Measurements from ENCODE around the gene TSPAN9.

Gene TSPAN9

DNA sequence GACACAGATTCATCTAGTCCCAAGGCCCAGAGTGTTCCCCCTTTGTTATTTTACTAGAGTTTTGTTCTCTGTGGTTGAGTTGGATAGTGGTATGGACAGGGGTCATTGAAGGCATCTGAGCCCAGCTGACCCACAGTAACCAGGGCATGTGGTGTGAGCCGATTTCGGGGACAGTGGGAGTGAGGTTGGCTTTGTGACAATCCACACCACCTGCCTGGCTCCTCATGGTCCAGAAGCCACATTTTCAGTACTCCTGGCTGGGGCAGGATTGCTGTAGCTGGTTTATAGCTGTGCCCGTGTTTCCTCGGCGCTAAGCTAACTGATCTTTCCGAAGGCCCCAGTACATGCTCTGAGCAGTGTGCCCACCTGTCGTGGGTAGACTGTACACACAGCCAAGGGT lies 116.0 kb downstream of the TSPAN9 start:
- no peak for DNase-seq

DNA sequence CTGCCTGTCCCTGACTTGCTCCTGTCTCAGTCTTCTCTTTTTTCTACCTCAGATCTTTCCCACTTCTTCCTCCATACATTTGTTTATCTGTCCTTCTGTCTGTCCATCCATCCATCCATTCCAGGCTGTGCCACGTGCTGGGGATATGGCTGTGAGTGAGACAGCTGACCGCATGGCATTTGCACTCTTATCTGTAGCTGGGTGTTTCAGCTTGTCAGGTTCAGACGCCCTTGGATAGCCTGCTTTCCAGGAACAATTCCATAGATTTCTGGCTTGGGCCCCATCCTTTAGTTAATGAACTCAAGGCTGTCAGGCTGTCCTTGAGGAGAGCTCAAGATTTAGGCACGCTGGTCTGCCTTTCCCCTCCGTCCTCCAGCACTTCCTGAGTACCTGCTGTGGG lies 116.6 kb downstream of the TSPAN9 start:
- no peak for DNase-seq

DNA sequence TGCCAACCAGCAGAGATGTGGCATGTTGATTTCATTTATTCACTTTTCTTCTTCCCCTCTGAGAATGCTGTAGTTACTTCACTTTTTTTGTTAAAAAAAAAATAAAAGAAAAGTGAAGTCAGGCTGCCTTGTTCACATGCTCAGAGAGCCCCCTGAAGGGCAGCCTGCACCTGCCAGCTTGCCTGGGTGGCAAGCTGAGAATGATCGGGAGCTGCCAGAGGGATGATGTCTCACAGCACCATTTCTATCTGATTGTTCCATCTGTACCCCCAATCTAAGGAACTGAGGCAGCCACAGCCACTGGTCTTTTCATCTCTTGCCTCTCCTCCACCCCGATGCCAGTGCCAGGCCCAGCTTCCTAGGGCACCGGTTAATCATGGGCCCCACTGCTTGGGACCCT lies 118.2 kb downstream of the TSPAN9 start:
- DNase-seq = no peak

DNA sequence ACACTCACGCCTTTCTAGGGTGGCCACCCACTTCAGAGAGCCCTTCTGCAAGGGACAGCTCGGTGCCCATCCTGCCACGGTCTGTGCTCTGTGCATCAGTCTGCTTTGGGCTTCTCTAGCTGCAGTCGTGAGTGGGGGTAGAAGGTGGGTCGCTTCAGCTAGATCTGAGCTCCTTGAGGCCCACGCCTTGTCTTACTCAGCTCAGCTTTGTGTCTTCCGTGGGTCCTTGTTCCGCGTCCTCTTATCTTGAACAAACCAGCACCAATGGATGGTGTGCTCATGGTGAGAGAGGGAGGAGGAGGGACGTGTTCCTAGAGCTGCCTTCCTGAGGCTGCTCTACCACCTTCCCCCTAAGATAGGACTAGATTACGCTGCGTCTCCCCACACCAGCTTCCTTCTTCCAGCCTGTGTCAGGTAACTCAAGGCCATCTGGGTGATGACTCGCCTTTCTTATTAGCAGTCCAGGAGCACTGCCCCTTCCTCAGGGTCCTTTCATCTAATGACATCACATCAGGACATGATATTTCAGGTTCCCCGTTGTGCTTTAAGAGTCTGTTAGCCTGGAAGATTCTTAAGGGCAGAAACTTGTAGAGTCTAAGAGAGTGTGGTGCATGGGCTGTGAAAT lies 118.8 kb downstream of the TSPAN9 start:
- DNase-seq = no peak

DNA sequence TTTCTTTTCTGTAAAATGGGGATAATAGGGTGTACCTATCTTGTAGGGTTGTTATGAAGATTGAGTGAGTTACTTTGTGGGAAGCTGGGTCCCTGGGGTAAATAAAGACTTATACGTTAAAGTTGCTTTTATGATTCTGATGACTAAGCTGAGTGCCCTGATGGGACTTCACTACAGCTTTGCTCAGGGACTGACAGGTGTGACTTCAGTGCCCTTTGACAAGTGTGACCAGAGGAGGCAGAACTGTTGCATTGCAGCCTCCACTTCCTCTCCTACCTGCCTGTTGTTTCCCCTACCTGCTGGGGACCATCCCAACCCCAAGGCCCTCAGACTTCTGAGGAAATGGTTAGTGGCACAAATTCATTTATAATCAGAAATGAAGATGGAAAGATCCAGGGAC lies 119.3 kb downstream of the TSPAN9 start:
- DNase-seq = no peak

DNA sequence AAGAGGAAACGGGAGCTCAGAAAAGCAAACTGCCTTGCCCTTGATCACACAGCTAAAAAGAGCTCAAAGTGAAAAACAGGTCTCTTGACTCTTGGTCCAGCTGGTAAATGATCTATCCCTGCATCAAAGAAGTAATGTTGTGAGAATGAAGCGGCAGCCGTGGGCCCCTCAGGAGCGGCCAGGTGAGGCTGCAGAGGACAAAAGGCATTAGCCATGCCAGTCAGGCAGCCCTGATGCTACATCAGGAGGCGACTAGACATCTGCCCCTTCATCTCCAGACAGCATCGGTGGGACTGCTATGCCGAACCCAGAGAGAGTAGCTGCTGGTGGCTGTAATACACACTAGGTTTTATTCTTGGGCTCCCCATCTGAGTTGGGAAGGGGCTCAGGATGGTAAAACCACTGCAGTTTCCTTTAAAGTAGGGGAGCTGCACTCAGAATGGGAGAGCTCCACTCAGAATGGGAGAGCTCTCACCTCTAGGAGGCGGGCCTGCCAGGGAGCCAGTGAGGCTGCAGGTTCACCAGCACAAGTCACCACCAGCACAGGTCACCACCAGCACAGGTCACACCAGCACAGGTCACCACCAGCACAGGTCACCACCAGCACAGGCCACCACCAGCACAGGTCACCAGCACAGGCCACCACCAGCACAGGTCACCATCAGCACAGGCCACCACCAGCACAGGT lies 120.1 kb downstream of the TSPAN9 start:
- no peak for DNase-seq

DNA sequence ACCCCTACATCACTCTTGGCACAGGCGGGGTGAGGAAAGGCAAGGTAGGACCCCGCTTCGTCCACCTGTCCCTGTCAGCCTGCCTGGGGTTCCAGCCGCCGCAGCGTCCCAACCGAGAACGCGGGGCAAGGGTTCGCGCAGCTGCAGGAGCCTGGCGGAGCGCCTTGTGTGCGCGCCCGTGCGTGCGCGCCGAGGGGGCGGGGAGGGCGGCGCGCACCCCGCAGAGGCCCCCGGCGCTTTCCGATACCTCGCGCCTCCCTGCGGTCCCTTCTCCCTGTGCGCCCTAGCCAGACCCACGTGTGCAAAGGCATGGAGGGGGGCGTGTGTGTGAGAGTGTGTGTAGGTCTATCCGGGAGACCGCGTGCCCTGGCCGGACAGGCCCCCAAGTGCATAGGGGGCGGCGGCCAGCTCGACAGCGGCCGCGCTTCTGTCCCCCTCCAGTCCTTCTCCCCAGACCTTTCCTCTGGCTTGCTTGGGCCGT lies 122.4 kb downstream of the TSPAN9 start:
- DNase-seq = no peak

DNA sequence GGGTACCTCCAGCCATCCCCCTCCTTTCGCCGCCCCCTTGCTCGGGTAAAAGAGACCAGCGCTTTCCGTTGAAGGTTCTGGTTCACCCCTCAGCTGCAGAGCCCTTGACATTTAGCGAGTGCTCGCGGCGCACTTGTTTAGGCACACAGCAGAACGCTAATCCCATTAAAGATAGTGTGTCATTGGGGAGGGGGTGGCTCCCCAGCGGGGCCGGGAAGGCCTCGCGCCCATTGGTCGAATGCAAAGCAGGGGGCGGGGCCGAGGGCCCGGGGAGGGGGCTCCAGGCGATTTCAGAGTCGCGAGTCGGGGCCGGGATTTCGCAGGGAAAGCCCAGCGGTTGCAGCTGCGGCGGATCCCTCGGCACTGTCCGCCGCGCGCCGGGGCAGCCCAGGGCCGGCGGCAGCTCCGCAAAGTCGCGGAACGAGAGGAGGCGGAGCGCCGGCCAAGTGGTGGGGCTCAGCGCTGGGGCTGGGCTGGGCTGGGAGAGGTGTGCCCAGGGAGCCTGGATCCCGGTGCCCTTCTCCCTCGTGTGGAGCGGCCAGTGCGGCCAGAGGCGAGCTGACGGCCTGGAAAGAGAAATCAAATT lies 122.9 kb downstream of the TSPAN9 start:
- DNase-seq = no peak

DNA sequence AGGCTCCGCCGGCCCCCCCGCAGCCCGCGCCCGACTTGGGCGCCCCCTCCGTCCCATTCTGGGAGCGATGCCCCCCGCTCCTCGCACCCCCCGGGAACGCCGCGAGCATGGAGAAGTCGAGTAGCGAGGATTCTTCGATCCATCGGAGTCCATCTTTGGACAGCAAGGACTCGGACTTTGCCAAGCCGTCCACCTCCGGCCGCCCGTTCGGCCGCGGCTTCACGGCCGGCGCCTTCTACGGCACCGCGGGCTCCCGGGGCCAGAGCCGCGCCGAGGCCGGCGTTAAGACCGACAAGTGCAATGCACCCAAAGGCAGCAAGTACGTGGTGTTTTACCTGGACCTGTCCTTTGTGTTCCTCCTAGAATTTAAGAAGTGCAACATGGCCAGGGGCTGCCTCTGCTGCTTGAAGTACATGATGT lies 123.6 kb downstream of the TSPAN9 start:
- no peak for DNase-seq

DNA sequence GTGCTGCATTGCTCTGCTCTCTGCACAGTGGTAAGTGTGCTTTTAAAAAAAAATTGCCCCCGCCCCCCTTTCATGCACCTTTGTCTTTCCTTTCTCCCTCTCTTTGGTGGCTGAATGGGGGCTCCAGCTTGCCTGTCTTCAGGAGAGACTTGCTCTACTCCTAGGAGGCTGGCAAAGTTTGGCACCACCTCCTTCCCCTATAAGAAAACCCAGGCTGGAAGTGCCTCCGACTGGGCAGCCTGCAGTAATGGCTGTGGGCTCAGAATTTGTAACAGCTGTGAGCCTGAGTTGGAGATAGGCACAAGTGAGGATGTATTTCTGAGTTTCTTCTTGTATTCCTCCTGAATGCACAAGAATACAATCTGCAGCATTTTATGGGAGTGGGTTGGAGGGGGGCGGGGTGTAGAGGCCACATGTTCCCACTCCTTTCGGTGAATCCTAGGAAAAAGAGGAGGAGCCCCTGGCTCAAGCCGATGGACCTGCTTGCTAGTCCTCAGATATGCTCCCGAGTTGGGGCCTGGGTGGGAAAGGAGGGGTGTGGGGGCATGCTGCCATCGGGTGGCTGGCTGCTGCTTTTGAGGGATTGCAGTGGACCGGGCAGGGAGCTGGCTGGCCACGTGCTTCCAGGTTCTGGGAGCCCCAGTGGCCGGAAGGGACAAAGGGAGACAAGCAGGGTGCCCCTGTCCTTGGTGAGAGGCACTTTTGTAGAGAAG lies 124.3 kb downstream of the TSPAN9 start:
- DNase-seq = no peak

DNA sequence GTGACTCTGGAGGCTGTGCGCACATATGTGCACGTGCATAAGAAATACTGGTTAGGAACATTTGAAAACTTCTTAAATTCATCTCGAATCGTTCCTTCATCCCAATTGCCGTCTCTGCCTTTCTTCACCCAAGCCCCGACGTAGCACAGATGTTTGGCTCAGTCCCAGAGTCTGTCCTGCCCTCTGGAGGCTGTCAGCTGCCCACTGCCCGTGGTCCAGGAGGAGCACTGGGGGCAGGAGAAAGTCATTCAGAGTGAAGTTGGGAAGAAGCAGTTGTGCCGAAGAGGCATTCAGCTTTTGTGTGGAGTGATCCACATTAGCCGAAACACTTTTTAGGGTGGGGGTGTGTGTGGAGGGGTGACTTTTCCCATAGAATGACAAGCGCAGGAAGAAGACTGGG lies 124.9 kb downstream of the TSPAN9 start:
- DNase-seq = no peak

DNA sequence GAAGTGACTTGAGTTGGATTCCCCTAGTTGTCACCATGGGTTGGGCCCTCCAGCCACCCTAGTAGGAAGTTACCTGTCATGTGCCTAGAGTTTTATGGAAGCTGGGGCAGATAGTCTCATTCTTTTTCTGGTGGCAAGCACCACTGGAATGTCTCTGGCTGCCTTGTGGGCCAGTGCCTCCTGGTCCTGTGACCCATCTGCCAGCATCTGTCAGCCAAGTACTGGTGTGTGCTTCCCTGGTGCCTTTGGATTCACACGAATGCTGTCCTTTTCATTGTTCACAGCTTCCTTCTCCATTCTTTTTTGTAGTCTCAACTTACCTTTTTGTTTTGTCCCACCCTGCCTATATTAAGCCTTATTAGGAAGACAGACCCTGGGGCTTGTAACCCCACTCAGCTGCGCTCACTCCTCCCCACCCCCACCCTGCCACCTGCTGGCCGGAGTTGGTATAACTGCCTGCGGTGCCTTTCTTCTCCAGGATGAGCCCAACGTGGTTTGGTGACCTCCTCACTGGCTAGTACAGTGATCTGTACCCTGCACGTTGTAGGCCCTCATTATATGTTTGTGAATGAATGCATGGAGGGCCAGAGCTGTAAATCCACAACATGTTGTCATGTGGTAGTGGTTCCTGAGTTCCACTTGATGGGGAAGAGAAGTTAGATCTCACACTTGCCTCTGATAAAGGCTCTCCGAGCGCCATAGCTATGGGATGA lies 125.7 kb downstream of the TSPAN9 start:
- peak; percentile 77 to 80 for DNase-seq

DNA sequence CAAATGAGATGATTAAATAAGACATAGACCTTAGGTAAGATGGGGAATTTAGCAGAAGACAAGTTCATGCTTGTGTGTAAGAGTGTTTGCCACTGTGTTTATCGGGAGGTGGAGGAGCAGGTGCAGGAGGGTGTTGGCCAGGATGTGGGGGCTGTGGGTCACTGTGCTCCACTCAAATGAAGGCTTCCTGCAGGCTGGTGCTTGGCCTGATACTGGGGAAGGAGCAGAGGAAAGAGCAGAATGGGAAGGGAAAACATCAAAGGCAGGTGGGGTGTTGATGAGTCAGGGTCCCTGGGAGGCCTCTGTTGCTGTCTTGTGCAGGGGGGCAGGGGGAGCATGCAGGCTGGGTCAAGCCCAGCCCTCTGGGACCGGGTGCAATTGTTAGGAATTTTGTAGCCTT lies 126.5 kb downstream of the TSPAN9 start:
- no peak for DNase-seq

DNA sequence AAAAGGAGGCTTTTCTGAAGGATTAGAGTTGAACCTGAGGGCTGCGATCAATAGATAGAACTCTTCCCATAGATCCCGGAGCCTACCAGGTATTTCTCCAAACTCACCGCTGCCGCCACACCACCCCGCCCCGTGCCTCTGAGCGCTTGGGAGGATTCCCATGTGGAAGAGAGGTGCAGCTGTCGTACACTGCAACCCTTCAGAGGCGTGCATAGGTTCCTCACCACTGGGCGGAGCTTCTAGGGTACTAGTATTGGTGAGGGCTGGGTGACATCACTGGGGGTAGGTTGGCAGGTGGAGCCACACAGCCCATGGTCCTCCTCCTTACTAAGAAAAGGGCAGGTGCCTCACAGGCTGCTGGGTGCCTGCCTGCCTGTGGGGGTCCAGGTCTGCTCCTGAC lies 127.0 kb downstream of the TSPAN9 start:
- no peak for DNase-seq

DNA sequence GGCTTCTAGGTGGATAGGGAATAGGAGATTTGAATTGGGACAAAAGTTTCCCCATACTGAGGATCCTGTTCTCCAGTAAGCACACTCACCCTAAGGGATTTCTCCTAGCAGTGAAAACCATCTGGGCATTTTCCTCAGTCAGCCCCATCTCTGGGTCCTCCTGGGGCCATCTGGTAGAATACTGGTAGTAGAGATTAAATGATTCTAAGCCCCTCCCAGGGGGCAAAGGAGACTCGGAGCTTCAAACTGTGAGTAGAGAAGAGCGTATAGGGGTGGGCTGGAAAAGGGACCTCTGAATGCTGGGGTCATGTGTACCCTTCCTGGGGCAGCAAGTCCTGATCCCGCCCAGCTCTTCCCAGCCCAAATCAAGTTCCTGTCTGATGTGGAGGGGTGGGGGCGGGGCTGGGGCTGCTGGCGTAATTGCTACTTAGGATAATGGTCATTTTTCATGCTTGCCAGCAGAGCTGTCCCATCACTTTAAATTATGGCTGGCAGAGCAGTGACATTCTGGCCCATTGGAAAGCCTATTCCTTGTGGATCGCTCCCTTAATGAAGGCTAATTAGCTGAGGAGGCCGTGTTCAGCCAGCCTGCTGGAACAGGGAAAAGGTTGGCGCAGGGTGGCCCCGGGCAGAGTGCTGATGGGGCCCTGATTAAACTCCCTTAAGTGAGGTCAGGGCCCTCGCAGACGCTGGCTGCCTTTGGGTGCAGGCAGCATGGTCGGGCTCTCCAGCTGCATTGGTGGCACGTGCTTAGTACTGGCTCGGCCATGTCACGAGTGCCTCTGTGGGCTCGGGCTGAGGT lies 127.8 kb downstream of the TSPAN9 start:
- DNase-seq = no peak

DNA sequence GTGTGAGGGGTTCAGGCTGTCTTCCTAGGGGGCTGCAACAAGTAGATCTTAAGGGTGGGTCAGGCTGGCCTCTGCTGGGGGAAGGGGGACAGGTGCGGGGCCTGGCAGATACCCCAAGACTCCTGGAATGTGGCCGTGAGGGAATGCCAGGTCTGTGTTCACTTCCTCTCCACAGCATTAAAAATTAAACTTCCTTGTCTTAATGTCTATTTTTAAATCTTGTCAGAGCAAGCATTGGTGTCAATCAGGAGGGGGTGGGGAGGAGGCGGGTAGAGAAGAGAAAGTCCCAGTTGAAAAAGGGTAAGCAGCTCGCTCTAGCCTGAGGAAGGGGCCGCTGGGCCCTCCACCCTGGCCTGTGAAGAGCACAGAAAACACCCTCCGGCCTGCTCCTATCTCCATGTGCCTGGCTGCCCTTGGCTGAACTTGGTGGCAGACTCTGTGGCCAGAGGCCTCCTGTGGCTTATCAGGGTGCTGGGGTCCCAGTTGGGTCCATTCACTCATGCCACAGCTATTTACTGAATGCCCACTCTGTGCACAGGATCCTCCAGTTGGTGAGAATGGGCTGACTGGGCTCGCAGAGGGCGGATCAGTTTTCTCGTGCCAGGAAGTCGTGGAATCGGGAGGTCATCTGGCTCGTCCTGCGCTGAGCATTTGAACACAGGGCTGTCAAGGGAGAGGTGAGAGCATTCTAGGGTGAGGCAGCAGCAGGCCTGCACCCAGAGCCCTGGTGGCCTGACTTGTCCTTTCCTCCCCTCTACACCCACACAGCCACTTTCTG lies 128.8 kb downstream of the TSPAN9 start:
- no peak for DNase-seq

DNA sequence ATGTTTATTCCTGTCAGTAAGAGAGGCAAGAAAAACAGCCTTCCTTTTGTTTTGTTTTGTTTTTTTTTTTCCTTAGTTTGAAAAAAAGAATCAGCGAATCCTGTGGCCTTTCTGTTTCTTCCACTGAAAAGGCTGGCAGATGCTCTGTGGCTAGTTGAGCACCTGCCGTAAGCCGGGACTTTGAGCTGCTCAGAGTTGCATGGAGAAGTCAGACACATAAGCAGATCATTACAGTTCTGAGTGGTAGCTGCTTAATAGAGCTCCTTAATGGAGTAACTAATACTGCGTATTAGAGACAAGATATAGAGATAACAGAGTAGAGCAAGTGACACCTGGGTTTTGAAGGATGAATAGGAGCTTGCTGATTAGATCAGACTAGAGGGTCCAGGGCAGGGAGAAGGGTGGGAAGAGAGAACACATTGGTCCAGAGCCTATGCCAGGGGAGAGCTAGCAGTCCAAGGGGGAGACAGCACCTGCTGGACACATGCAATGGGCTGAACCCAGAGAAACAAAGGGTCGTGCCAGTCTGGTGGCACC lies 129.4 kb downstream of the TSPAN9 start:
- no peak for DNase-seq

DNA sequence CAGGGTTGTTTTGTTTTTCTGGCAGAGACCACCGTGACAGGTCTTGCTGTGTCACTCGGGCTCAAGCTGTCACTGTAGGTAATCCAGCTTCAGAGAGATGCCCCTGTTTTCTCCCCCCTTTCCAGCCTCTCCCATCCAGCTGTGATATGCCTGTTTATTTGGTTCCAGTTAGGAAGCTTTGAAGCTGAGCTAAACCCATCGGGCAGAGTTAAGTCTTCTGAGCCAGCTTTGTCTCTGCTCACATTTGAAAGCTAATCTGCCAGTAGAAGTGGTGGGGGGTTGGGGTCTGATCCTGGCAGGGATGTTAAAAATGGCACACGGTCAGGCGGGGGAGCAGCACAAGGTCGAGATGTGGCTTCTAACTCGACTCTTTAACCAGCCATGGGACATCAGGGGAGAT lies 130.0 kb downstream of the TSPAN9 start:
- DNase-seq = no peak

DNA sequence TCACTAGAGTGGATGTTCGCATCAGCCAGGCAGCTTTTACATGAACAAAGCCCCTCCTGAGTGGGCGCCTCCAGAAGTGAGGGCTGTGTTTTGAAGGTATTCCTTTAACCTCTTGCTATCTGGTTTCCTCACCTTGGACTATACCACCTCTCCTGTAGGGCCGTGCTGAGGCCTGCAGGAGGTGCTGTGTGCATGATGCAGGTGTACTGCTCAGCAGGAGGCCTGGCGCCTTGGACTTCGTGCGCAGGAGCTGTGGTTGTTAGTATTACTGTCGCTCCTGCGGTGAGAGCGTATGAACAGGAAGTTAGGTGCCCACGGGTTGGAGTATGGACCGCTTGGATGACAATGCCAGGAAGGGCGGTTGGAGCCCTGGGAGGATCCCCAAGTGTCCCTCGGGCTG lies 130.7 kb downstream of the TSPAN9 start:
- no peak for DNase-seq

DNA sequence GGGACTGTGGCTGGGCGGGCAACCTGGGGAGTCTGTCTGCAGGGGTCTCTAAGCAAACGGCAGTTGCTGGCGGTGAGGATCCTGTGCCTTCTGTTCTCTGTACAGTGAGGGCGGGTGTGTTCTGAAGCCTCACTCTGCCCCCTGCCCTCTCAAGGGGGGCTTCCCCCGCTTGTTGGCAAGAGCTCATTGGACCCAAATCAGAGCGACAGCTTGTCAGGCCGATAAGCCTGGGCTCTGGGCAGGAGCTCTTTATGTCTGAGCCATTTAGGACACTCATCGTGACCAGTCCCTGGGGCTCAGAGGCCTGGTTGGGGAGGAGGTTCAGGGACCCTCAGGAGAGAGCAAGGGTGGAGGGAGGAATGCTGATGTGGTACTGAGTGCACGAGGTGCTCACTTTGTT lies 136.0 kb downstream of the TSPAN9 start:
- no peak for DNase-seq

DNA sequence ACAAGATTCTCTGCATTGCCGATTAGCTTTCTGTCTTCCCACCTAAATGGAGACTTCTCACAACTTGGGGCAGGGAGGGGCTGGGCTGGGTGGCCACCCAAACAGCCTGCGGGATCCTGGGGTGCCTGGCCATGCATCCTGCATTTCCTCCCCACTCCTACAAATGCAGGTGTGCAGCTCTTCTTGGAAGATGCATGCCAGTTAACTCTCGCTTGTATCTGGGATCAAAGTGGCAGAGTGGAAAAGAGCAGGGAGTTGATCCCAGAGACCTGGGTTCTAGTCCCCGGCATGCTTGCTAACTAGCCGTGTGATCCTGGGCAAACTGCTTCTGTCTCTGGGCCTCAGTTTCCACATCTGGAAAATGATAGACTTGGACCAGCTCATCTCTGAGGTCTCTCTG lies 136.6 kb downstream of the TSPAN9 start:
- DNase-seq = no peak
